ENCODE data around the gene SVIL. TPM values are rescaled to one million over a fixed set of nuclear protein-coding genes. Genes with fewer than 3 reads are reported as not detected.
"Not testable (repeated sequence)": the region's sequence is repeated elsewhere in the genome, so short reads cannot be mapped to it uniquely, and the experiment has no call there.

SVIL gene
- total RNA-seq, 1 donor from 2014 or later = 118 TPM

DNA sequence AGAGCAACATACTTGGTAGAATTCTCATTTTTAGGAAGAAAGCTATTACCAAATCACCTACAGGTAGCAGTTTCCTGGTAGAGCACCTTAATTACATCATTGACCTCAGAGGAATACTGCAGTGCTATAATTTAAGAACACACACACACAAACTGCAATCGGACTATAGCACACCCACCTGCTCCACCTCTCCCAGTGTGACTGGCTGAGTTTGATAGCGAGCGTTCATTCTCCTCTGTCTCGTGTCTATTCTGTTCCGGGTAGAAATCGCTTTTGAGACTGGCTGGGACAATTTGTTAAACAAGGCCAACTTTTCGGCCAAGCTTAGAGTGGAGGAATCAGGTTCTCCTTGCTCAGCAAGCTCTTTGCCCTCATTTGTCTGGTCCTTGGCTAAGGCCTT, 110.5 kb downstream of the SVIL start:
- Histone ChIP-seq H3K4me3 (no peak overlapping the region), H3K27ac (no peak overlapping the region), H3K4me1 (no peaks in the 10 kb centered on the region), H3K9me3 (no peaks in the 10 kb centered on the region), H3K27me3 (ENCODE audit: low read depth) (no peaks in the 10 kb centered on the region), H3K36me3 (peaks cover 90% of the 10 kb centered on the region)
- DNase-seq = no peak
- ATAC-seq = no peak
- TF ChIP-seq, protein P1, sequence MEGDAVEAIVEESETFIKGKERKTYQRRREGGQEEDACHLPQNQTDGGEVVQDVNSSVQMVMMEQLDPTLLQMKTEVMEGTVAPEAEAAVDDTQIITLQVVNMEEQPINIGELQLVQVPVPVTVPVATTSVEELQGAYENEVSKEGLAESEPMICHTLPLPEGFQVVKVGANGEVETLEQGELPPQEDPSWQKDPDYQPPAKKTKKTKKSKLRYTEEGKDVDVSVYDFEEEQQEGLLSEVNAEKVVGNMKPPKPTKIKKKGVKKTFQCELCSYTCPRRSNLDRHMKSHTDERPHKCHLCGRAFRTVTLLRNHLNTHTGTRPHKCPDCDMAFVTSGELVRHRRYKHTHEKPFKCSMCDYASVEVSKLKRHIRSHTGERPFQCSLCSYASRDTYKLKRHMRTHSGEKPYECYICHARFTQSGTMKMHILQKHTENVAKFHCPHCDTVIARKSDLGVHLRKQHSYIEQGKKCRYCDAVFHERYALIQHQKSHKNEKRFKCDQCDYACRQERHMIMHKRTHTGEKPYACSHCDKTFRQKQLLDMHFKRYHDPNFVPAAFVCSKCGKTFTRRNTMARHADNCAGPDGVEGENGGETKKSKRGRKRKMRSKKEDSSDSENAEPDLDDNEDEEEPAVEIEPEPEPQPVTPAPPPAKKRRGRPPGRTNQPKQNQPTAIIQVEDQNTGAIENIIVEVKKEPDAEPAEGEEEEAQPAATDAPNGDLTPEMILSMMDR (IDR thresholded peaks at IDR 0.05) = no peak
- intact Hi-C loops (cut with DNase I) = no loop called here

- intact Hi-C loops (cut with DNase I) = no loop called here
- ATAC-seq = no peak
- no peak for DNase-seq
- Histone ChIP-seq H3K4me1 (no peaks in the 10 kb centered on the region), H3K27me3 (ENCODE audit: low read depth) (no peaks in the 10 kb centered on the region), H3K36me3 (peaks cover 91% of the 10 kb centered on the region), H3K27ac (no peak overlapping the region), H3K4me3 (no peak overlapping the region), H3K9me3 (no peaks in the 10 kb centered on the region)
- TF ChIP-seq, protein P1 (IDR thresholded peaks at IDR 0.05) = no peak
These were observed 111.9 kb downstream of the SVIL start for GRCh38 chr10:29522918-29523317.

- Histone ChIP-seq H3K27me3 (ENCODE audit: low read depth) (no peaks in the 10 kb centered on the region), H3K4me3 (peak overlapping the region; percentile 18), H3K9me3 (no peaks in the 10 kb centered on the region), H3K36me3 (peaks cover 89% of the 10 kb centered on the region), H3K4me1 (no peaks in the 10 kb centered on the region), H3K27ac (peak overlapping the region; percentile 41)
- no peak for DNase-seq
- peak; percentile 28 to 41 for ATAC-seq
- intact Hi-C loops (cut with DNase I) = no loop called here
- TF ChIP-seq, protein P1 (IDR thresholded peaks at IDR 0.05) = no peak
These were observed 112.5 kb downstream of the SVIL start for GRCh38 chr10:29522061-29522855.

DNA sequence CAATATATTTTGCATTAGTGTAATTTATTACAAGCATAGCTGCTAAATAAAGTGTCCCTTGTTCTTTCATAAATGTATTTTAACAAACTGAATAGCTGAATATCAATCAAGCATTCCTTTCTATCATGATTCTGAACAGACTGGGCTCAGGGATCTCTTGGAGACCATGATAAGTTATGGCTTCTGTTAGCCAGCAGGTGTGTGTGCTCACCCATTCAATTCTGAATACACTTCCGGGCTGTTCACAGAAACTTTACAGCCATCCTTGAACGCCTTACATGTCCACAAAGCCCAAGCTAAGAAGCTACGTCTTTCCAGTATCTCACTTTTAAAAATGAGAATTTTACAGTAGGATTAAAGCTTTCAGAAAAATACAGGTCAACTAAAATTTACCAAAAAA, 115.1 kb downstream of the SVIL start:
- Histone ChIP-seq H3K4me1 (no peaks in the 10 kb centered on the region), H3K27ac (no peak overlapping the region), H3K27me3 (ENCODE audit: low read depth) (no peaks in the 10 kb centered on the region), H3K4me3 (no peak overlapping the region), H3K9me3 (no peaks in the 10 kb centered on the region), H3K36me3 (peaks cover 66% of the 10 kb centered on the region)
- intact Hi-C loops (cut with DNase I) = no loop called here
- TF ChIP-seq, protein P1 (IDR thresholded peaks at IDR 0.05) = no peak
- DNase-seq = no peak
- ATAC-seq = no peak

DNA sequence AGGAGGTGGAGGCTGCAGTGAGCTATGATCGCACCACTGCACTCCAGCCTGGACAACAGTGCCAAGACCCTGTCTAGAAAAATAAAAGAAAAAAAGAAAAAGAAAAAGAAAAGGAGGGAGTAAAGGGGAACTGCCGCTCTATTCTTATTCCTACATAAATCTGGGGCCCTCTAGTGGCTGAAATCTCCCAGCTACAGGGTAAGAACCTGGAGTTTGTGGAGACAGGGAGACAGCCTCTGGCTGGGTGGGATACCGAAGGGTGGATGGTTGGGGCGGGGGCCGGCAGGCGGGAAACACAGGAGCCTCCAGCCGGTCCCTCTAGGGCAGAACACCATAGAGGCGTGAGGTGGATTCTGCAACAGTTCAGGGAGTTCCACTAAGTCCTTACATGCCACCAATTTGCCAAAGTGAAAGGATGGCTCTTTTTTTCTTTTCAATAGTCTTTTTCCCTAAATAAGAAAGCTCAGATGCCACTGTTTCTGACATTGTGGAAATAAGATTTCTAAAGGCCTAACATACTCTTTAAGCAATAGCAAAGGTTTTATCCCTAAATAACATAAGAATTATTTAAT, 117.3 kb downstream of the SVIL start:
- peaks cover 53% of the 10 kb centered on the region for H3K36me3 ChIP-seq
- DNase-seq = no peak

GRCh38 chr10:29516309-29516932, 118.3 kb downstream of the SVIL start:
- H3K4me3 ChIP-seq; H3K4me1 ChIP-seq; H3K27ac ChIP-seq; DNase-seq; intact Hi-C loops (cut with DNase I); H3K27me3 ChIP-seq (ENCODE audit: low read depth); H3K9me3 ChIP-seq: not testable (repeated sequence)
- H3K36me3 ChIP-seq = peaks cover 53% of the 10 kb centered on the region
- ATAC-seq = peak; percentile 21 to 51

More for the DNA sequence above, 117.3 kb downstream of the SVIL start:
- peak; percentile 44 to 54 for ATAC-seq
- TF ChIP-seq, protein P1 (IDR thresholded peaks at IDR 0.05) = peak; percentile 30
- Histone ChIP-seq H3K4me3 (no peak overlapping the region), H3K27me3 (ENCODE audit: low read depth) (no peaks in the 10 kb centered on the region), H3K9me3 (no peaks in the 10 kb centered on the region), H3K27ac (no peak overlapping the region), H3K4me1 (no peaks in the 10 kb centered on the region)
- intact Hi-C loops (cut with DNase I) = no loop called here

DNA sequence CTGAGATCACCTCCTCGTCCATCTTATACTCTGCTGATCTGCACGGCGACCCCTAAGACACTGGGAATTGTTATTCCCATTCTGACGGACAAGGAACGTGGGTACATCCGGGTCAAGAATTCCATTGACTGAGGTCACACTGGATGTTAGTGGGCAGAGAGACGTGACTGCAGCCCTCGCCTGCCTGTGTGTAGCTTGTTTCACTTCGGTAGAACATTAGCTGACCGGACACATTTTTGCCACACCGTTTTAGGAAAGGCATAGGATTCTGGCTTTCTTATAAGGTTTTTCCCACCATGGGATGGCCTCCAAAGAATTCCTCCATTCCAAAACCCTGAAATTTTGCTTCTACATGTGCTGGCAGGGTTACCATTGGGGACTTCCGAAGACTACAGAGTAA, 118.9 kb downstream of the SVIL start:
- H3K9me3 ChIP-seq; H3K27ac ChIP-seq; ATAC-seq; intact Hi-C loops (cut with DNase I); DNase-seq; H3K4me3 ChIP-seq; H3K4me1 ChIP-seq; H3K27me3 ChIP-seq (ENCODE audit: low read depth): not testable (repeated sequence)
- peaks cover 51% of the 10 kb centered on the region for H3K36me3 ChIP-seq

DNA sequence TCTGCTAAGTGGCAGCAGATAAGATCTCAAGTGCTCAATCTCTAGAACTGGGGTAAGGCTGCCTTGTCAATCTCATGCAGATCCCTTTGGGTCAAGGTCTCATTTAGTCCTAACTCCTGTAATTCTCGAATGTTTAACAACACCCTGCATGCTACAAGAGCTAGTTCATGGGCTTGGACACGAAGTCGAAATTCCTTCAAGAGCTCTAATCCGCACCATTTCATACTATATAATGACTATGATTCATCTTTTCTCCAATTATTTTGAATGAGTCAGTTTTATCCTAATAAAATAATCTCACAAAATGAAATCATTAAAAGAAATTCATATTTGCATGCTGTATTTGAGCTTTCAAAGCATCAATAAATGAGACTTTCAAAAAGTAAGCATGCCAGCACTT, 119.7 kb downstream of the SVIL start:
- H3K27ac ChIP-seq; DNase-seq; intact Hi-C loops (cut with DNase I); H3K9me3 ChIP-seq; ATAC-seq; H3K4me3 ChIP-seq; H3K27me3 ChIP-seq (ENCODE audit: low read depth); H3K4me1 ChIP-seq: not testable (repeated sequence)
- peaks cover 43% of the 10 kb centered on the region for H3K36me3 ChIP-seq

Data from lower lobe of right lung (tissue), 2 donors.